NB4 (cell line): Measurements from ENCODE around the gene TCF3.

Experiments
- POLR2A ChIP-seq: IDR thresholded peaks from 2 replicates; pipeline ENCODE4 v1.6.1; 2011; ENCODE audit warnings: mild to moderate bottlenecking; ENCODE audit not compliant: insufficient read length; ENCODE audit errors: extremely low read depth
- TF ChIP-seq, protein P1 (sequence below): IDR thresholded peaks from 2 replicates; pipeline ENCODE4 v1.6.1; 2011; ENCODE audit warnings: low read depth, low read length
- TF ChIP-seq, protein P2 (sequence below): IDR thresholded peaks from one replicate; pipeline ENCODE4 v1.5.1; 2012; ENCODE audit warnings: low read depth, low read length

DNA sequence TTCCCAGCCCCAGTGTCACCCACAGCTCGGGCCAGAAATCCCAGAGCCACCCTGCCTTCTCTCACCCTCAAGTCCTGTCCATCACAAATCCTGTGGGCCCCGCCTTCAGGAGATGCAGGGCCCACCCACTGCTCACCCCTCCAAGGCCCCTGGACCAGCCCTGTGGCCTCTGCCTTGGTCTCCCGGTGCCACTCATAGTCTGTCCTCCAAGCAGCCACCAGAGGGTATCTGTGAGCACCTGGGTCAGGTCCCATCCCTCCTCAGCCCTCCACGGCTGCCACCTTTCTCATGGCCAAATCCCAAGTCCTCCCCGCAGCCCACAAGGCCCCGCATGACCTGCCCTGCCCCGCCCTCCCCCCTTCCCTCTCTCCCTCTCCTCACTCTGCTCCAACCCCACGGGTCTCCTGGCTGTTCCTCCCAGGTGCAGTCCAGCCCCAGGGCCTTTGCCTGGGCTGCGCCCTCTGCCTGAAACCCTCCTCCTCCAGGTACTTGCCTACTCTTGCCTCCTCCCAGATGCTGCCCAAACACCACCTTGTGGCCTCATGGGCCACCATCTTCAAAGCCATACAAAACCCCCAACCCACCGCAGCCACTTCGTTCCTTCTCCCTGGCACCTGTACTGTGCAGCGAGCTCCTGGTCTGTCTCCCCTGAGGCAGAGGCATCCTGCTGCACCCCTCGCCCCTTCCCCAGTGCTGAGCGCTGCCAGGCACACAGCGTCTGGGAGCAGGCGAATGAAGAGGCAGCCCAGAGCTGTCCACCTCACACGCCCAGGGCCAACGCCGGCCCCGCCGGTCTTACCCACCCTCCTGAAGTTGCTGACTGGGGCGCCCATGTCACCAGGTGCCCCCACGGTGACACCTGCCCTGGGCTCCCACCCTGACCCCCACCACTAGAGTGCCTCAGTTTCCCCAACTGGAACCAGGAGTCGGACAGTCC, 34.0 kb downstream of the TCF3 start:
- no peak for TF ChIP-seq POLR2A
- TF ChIP-seq, protein P1, sequence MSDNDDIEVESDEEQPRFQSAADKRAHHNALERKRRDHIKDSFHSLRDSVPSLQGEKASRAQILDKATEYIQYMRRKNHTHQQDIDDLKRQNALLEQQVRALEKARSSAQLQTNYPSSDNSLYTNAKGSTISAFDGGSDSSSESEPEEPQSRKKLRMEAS = no peak
- TF ChIP-seq, protein P2, sequence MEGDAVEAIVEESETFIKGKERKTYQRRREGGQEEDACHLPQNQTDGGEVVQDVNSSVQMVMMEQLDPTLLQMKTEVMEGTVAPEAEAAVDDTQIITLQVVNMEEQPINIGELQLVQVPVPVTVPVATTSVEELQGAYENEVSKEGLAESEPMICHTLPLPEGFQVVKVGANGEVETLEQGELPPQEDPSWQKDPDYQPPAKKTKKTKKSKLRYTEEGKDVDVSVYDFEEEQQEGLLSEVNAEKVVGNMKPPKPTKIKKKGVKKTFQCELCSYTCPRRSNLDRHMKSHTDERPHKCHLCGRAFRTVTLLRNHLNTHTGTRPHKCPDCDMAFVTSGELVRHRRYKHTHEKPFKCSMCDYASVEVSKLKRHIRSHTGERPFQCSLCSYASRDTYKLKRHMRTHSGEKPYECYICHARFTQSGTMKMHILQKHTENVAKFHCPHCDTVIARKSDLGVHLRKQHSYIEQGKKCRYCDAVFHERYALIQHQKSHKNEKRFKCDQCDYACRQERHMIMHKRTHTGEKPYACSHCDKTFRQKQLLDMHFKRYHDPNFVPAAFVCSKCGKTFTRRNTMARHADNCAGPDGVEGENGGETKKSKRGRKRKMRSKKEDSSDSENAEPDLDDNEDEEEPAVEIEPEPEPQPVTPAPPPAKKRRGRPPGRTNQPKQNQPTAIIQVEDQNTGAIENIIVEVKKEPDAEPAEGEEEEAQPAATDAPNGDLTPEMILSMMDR = peak; percentile 21
